MV-4-11 (cell line): Measurements from ENCODE around the gene PSKH1.

Experiments
- DNase-seq: peaks from one replicate; lab custom pipeline; 2025; lab: John Stamatoyannopoulos, UW

The PSKH1 gene

GRCh38 chr16:67940446-67941089 is 47.5 kb downstream of the PSKH1 start:
- DNase-seq, result no peak

DNA sequence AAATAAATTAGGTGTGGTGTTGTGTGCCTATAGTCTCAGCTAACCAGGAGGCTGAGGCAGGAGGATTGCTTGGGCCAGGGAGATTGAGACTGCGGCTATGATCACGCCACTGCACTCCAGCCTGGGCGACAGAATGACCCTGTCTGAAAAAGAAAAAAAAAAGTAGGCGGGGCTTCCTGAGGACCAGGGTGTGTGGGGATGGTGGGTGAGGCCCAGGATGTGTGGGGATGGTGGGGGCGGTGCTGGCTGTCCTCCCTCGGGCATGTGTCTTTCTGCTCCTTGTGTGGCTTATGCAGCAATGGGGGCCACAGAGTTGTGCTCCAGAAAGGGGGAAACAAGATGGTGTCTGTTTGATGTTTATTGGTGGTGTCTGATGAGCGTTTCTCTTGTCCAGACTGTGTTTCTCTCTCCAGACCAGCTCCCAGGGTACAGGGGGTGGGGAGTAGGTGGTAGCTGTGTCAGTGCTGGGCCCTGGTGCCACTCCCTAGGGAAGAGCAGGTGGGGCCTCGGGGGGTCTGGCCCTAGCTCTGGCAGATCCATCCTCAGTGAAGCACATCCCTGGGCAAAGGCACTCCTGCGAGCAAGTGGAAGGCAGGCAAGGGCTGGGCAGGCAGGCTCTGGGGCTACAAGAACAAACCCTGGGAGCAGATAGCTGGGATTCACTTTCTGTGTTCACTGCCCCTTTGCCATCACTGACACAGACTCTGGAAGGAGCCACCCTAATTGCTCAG is 48.6 kb downstream of the PSKH1 start:
- no peak for DNase-seq

DNA sequence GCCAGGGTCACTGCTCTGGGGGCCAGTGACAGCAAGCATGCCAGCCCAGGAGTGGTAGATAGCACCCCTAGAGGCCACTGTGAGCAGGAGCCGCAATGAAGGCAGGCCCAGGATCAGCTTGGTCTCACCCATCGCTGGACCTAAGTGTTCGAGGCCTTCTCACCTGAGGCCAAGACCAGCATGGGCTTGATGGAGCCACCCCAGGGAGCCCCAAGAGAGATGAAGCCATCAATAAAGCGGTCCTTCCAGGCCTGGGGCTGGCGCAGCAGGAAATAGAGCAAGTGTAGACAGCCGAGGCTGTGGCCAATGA is 49.1 kb downstream of the PSKH1 start:
- no peak for DNase-seq

- DNase-seq, result no peak
Measured at GRCh38 chr16:67942510-67943255, 49.6 kb downstream of the PSKH1 start.

DNA sequence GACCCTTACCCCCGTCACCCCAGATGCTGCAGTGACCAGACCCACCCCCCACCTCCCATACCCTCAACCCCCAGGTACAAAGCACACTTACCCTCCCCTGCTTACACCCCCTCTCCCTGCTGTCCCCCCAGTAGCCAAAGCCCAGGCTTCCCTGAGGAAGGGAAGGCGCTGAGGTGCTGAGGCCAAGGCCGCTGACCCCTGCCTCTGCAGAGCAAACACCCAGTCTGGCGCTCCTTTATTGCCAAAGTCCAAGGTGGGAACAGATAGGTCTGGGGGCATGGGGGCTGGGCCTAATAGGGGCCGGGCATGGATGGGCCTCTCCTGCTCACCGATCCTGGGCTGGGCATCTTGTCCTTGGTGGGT is 50.2 kb downstream of the PSKH1 start:
- no peak for DNase-seq

DNA sequence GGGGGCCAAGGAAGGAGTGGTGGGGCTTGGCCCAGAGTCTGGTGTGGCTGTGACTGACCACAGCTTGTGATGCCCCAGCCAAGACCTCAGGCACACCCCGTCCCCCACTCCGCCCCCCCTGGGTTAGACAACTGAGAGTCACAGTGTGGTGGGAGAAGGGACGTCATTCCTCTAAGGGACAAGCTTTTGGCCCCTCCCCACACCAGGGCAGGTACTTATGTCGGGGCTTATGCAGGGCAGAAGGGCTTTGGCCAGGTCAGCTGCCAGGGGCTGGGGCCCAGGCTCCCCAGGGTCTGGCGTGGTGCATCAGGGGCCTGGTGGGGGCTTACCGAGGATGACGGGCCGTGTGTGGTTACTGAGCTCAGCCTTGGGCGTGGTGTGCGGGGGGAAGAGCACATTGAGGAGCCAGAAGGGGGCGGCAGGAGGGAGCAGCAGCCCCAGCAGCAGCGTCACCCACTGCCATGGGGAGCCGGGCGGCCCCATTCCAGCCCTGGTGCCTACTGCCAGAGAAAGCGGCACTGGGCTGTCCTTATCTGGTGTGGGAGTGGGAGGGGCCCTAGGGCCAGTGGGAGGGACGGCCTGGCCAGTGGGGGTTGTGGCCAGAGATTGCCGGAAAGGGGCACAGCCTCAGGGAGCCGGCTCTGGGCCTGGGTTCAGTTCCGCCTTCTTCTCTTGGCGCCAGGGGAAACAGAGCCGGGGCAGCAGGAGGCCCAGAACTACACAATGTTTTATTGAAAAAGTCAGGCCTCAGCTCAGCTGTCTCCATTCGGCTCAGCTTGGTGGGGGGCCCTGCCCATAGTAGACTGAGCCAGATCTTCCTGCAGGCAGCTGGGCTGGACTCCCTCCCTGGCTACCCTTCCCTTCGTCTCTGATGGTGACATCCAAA is 50.8 kb downstream of the PSKH1 start, which contains the start of gene LCAT:
LCAT (minus strand) TSS at position 502 of the 886 bp plus-strand sequence; CDS start at position 483, 19 bp downstream.
- peak; percentile 76 for DNase-seq

DNA sequence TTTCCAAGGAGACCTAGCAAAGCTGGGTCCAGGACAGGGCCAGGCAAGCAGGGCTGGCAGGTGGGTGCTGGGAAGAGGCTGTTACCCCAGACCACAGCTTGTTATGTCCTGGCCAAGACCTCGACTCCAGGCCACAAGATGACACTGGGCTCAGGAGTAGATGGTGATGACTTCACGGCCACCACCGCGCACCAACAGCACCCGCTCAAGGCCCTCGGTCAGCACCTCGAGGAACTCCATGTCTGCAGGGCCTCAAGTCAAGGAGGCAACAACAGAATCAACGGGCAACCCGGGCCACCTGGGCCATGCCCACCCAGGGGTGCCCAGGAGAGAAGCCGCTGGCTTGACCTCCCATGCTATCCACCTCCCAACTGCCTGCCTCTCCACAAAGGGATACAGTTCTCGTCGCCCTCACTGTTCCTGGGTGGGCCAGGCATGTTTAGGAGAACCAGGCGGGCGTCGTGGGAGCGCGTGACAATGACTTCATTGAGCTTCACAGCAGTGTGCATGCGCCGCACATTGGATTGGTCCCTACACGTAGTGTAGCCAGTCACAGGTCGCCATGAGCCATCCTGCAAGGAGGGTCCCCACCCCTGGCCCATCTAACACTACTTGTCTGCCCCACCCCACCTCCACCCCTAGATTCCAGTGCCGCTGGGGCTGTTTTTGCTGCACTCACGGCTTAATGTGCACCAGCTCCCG is 51.8 kb downstream of the PSKH1 start:
- DNase-seq, result no peak

DNA sequence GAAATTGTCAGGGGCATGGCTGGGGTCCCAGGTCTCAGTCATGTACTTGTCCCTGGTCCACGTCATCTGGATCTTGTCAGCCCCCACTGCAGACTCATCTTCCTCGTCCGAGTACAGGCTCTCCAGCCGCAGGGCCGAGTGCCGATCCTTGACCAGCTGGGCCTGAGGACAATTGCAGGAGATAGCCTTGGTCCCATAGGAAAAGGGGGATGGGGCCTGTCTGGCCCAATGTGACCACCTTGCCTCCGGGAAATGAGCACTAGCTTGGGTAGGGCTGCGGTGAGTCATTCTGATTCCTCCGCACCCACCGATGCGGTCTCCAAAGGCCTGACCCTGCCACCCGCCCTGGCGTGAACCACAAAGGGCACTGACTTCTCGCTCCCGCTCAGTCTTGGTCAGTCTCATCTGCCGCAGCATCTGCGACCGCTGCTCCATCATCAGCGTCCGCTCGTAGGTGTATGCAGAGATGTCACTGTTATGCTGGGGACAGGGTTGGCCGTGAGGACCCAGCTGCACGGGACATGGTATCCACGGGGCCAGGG is 52.4 kb downstream of the PSKH1 start:
- no peak for DNase-seq

GRCh38 chr16:67946128-67946569 is 53.1 kb downstream of the PSKH1 start:
- no peak for DNase-seq

- DNase-seq, result no peak
Measured at GRCh38 chr16:67946966-67947558, 54.0 kb downstream of the PSKH1 start.

DNA sequence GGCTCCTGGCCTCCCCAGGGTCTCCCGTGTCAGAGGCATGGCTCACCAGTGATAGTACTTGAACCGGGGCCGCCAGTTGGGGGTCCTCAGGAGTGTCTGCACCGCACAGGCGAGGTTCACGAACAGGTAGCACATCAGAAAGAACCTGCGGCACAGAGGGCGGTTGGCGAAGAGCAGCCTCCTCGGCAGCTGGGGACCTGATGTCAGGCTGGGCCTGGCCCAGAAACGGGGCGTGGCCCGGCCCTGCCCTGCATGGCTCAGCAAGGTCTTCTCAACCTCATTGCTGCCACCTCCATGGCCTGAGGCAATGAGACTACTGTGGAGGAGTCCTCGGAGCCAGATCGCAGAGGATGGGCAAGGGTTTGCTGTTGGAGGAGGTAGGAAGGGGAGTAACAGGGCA is 55.0 kb downstream of the PSKH1 start:
- no peak for DNase-seq

- DNase-seq, result no peak
Measured at GRCh38 chr16:67949645-67950044, 56.6 kb downstream of the PSKH1 start.

DNA sequence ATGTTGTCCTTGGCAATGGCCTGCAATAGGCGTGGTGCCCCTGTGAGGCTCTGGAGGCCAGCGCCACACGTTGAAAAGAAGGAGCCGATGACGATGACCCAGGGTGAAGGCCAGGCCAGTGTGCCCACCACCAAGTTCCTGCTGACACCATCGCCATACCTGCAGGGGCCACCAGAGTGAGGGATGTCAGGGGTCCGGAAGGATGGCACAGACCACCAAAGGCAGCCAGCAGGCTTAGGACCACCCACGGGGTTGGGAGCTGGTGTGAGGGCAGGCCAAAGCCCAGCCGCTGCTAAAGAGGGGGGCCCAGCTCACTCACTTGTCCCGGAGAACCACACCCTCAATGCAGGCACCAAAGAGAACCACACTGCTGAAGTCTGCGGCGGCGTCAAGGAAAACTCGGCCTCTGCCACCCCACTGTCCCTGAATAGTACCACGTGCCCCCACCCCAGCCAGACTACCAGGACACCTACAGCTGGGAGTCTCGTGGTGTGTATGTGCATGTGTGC is 57.3 kb downstream of the PSKH1 start:
- no peak for DNase-seq

DNA sequence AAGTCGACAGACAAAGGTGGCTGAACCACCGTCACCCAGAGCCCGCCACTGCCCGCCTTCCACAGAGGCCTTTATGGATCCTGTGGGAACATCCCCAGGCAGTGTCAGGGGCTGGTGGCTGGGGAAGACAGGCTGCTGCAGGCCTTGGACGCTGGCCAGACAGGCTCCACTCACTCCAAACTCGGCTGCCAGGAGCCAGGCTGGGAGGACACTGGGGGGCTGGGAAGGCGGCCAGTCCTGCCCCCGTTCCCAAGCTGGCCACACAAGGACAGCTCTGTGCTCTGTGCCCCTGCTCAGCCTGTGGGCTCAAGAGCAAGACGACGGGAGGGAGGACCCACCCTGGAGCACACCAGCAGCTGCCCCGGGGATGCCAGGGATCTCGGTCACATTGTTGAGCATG is 58.4 kb downstream of the PSKH1 start:
- DNase-seq, result no peak

DNA sequence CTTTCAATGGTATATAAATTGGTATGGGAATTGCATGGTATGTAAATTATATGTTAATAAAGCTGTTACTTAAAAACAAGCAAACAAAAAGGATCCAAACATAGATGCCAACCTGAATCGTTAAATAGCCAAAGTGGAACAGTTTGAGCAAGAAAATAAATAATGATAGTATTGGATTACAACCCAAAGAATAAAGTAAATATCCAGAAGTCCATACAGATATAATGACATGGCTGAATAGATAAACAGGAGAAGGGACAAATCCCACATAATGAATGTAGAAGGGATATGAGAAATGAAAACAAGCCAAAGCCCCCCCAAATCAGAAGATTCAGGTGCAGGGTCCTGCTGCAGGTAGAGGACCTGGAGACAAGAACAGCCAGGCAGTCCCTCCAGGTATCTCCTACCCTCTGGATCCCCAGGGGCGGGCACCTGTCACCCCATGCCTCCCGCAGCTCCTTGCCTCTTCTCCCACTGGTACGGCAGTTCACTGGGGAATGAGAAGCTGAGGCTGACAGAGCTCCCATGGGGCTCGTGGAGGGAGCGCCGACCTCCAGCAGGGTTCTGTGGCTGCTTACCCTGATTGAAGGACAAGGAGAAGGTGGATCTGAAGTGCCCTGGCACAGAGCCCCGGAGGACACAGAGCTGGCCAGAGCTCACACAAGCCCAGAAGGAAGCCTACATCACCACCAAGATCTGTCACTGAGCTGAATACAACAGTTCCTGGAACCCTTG is 60.8 kb downstream of the PSKH1 start:
- DNase-seq, result no peak

DNA sequence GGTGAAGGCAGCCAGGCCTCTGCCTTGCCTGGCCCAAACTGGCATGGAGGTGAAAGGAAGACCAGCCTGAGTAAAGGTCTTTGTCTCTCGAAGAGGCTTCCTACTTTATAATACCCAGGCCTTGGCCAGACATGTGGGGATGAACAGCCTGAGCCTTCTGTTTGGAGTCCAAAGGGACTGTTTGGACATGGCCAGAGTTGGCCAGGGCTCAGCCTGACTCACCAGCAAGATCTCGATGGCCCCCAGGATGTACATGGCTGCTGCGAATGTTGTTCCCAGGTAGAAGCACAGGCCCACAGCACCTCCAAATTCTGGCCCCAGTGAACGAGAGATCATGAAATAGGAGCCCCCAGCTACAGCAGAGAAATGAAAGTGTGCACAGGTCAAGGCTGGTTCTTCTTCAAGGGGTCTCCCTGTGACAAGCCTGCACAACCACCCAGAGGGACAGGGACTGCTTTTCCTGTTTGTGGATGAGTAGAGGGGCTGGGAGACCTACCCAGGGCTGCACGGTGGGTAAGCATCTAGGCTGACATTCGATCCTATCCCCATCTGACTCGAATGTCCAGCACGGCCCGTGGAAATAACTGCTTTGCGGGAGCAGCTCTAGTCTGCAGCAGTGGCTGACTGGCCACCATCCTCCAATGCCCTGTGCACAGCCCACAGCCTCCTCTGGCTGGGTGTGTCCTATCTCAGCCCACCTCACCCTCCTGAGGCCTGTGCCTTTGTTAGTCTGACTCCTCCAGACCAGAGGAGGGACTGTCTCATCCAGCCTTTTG is 61.6 kb downstream of the PSKH1 start:
- no peak for DNase-seq

DNA sequence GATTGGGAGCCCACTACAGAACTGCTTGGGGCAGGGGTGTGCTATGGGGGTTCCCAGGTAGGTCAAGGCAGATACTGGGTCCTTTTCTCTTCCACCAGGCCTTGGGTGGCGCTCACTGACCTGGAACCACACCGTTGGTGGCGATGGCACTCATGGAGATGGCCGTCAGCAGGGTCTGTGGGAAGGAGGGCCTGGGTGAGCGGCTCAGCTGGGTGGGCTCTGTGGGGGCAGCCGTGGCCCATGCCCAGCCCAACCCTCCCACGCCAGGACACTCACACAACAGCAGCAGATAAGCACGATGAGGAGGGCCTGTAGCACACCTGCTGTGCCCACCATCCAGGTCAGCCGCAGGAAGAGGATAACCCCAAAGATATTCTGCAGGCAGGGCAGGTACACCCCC is 64.6 kb downstream of the PSKH1 start:
- DNase-seq, result no peak

GRCh38 chr16:67959536-67960329 is 66.7 kb downstream of the PSKH1 start:
- no peak for DNase-seq
